Measurements from ENCODE around the gene CTDSPL.

GRCh38 chr3:37946531-37946889 lies 84.8 kb downstream of the CTDSPL start:
- TF ChIP-seq CTCF (IDR thresholded peaks at IDR 0.05; ENCODE audit: low read length) (no peak), EZH2 (optimal IDR thresholded peaks at IDR 0.05; ENCODE audit: low read depth, low read length) (no peak)
